Type B pancreatic cell (in vitro differentiated cells): Measurements from ENCODE around the gene METTL1. TPM values are rescaled to one million over a fixed set of nuclear protein-coding genes. Genes with fewer than 3 reads are reported as not detected.

Experiments
- DNase-seq: peaks from one replicate; pipeline ENCODE4 v3.0.0; 2021; ENCODE audit warnings: mixed read lengths; ENCODE audit not compliant: unreplicated experiment; ENCODE audit errors: extremely low spot score
- H3K27ac Mint-ChIP-seq: 2 replicates; pipeline ENCODE4 v1.8.0; 2021; ENCODE audit warnings: mild to moderate bottlenecking, mixed read lengths
- H3K27me3 Mint-ChIP-seq: 2 replicates; pipeline ENCODE4 v1.8.0; 2021; ENCODE audit warnings: mixed read lengths
- H3K36me3 Mint-ChIP-seq: 2 replicates; pipeline ENCODE4 v1.8.0; 2021; ENCODE audit warnings: mixed read lengths
- H3K4me1 Mint-ChIP-seq: one replicate; pipeline ENCODE4 v1.8.0; 2021; ENCODE audit warnings: mixed read lengths; ENCODE audit not compliant: unreplicated experiment
- H3K4me3 Mint-ChIP-seq: 2 replicates; pipeline ENCODE4 v1.8.0; 2021; ENCODE audit warnings: mild to moderate bottlenecking, mixed read lengths
- H3K9me3 Mint-ChIP-seq: 2 replicates; pipeline ENCODE4 v1.8.0; 2021; ENCODE audit warnings: mixed read lengths
- total RNA-seq: library from RNA; stranded (reverse); gene quantifications from 2 replicates; pipeline ENCODE4 v1.2.1, GENCODE V29; 2021; ENCODE audit warnings: low replicate concordance
- TF ChIP-seq, protein P1 (sequence below): fragments of 200-600 bp; sonication (generic); conservative IDR thresholded peaks from 2 replicates; pipeline ENCODE4 v1.5.0; 2021; ENCODE audit warnings: antibody characterized with exemption, mild to moderate bottlenecking

METTL1 gene
- total RNA-seq, 1 donor from 2014 or later = 31.1 TPM

- Mint-ChIP-seq H3K27me3 (no peaks in the 10 kb centered on the region), H3K9me3 (no peaks in the 10 kb centered on the region), H3K4me1 (peaks cover 9% of the 10 kb centered on the region), H3K27ac (no peak overlapping the region), H3K36me3 (peaks cover 4% of the 10 kb centered on the region), H3K4me3 (no peak overlapping the region)
- no peak for DNase-seq
- TF ChIP-seq, protein P1, sequence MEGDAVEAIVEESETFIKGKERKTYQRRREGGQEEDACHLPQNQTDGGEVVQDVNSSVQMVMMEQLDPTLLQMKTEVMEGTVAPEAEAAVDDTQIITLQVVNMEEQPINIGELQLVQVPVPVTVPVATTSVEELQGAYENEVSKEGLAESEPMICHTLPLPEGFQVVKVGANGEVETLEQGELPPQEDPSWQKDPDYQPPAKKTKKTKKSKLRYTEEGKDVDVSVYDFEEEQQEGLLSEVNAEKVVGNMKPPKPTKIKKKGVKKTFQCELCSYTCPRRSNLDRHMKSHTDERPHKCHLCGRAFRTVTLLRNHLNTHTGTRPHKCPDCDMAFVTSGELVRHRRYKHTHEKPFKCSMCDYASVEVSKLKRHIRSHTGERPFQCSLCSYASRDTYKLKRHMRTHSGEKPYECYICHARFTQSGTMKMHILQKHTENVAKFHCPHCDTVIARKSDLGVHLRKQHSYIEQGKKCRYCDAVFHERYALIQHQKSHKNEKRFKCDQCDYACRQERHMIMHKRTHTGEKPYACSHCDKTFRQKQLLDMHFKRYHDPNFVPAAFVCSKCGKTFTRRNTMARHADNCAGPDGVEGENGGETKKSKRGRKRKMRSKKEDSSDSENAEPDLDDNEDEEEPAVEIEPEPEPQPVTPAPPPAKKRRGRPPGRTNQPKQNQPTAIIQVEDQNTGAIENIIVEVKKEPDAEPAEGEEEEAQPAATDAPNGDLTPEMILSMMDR = no peak
Measured at GRCh38 chr12:57815177-57816000, 43.5 kb upstream of the METTL1 start.

GRCh38 chr12:57813971-57814772 is 42.3 kb upstream of the METTL1 start:
- no peaks in the 10 kb centered on the region for H3K9me3 Mint-ChIP-seq
- peaks cover 4% of the 10 kb centered on the region for H3K36me3 Mint-ChIP-seq
- peaks cover 9% of the 10 kb centered on the region for H3K4me1 Mint-ChIP-seq
- H3K27ac Mint-ChIP-seq = no peak overlapping the region
- no peaks in the 10 kb centered on the region for H3K27me3 Mint-ChIP-seq
- DNase-seq = no peak
- H3K4me3 Mint-ChIP-seq = no peak overlapping the region
- TF ChIP-seq, protein P1 = no peak

DNA sequence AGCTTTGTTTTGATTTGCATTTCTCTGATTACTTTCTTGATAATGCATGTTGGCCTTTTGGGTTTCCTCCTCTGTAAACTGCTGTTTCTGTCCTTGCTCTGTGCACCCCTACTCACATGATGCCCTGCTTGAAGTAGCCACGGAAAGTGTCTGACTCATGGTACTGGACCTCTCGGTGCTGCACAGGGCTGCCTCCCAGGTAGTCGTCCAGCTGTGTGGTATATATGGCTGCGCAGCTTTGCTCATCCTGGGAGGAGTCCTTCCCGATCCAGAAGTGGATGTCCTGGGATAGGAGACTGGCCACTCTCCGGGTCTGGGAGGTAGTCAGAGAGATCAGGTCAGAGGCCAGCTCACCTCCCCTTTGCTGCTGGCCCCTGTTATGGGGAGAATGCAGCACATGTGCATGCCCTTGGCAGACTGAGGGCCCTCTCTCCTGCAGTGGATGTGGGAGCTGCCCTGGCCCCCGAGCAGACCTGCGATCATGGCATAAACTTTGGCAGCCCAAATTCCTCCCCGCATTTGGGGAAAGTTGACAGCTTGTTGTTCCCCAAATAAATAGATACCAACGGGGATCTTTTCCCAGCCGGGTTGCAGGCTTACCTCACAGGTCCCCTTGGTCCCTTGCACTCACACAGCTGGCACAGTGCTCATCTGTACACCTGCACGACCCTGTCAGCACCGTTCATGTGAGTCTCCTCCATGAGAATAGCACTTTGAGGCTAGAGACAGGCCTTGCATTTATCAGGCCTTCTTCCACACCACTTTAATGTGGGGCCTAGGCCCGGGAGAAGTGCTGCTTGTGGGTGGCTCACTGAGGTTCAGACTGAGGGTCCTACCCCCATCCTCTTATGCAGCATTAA is 41.4 kb upstream of the METTL1 start:
- no peaks in the 10 kb centered on the region for H3K27me3 Mint-ChIP-seq

DNA sequence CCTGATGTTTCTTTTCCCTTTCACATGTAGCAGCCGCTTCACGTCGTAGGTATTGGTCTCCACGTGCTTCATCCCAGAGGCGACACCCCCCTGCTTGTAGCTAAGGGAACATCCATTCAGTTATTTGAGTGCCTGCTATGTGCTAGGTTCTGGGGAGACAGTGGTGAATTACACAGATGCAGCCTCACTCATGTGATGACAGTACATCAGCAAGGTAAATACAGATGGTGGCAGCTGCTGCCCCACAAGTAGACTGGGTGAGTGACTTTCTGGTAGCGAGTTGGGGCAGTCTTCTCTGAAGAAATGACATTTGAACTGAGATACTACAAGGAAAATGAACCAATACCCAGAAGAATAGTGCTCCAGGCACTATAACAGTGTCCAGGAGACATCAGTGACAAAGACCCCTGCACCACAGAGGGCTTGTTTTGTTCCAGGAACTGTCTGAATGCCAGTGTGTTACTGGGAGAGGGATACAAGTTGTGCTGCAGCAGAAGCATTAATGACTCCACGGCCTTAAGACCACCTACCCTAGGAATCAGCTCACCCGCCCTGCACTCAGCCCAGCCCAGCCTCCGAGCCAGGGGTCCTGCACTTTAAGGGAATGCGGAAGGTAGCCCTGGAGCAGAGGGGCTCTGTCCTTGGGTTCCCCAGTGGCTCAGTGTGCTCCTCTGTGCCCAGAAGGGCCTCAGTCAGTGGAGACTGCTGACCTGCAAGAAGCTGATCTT is 39.3 kb upstream of the METTL1 start:
- TF ChIP-seq, protein P1 = no peak
- Mint-ChIP-seq H3K9me3 (no peaks in the 10 kb centered on the region), H3K4me3 (no peak overlapping the region)

More for the DNA sequence above, 41.4 kb upstream of the METTL1 start:
- H3K4me3 Mint-ChIP-seq = no peak overlapping the region
- no peak overlapping the region for H3K27ac Mint-ChIP-seq
- no peaks in the 10 kb centered on the region for H3K9me3 Mint-ChIP-seq
- DNase-seq = no peak
- H3K36me3 Mint-ChIP-seq = no peaks in the 10 kb centered on the region
- peaks cover 1% of the 10 kb centered on the region for H3K4me1 Mint-ChIP-seq
- TF ChIP-seq, protein P1 = no peak

DNA sequence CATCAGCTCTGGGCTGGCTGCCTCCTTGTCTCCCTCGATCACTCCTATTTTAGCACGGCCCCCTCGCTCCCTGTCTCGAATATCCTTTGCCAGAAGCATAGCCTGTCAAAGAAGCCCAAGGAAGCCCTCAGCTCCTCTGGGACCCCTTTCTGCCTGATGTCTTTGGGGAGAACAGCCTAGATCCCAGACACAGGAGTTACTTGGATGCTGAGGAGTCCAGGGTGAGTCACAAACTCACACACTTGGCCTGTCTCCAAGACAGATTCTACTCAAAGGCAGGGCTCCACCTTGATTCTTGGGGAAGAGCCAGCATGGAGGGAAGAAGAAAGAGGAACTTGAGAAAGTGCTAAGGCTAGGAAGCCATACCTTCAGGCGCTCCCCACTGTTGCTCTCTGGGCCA is 38.5 kb upstream of the METTL1 start:
- no peaks in the 10 kb centered on the region for H3K27me3 Mint-ChIP-seq
- H3K4me1 Mint-ChIP-seq = no peaks in the 10 kb centered on the region
- no peak overlapping the region for H3K4me3 Mint-ChIP-seq
- no peaks in the 10 kb centered on the region for H3K36me3 Mint-ChIP-seq
- no peak for DNase-seq
- no peaks in the 10 kb centered on the region for H3K9me3 Mint-ChIP-seq
- TF ChIP-seq, protein P1 = no peak
- no peak overlapping the region for H3K27ac Mint-ChIP-seq

More for the DNA sequence above, 39.3 kb upstream of the METTL1 start:
- Mint-ChIP-seq H3K4me1 (no peaks in the 10 kb centered on the region), H3K36me3 (no peaks in the 10 kb centered on the region), H3K27me3 (no peaks in the 10 kb centered on the region), H3K27ac (no peak overlapping the region)
- no peak for DNase-seq
